ENCODE data around the gene PIP5KL1. TPM values are rescaled to one million over a fixed set of nuclear protein-coding genes. Genes with fewer than 3 reads are reported as not detected.

Gene PIP5KL1
- total and polyA plus RNA-seq, 2 experiments from 2014 or later = 13.4 to 19.5 TPM

DNA sequence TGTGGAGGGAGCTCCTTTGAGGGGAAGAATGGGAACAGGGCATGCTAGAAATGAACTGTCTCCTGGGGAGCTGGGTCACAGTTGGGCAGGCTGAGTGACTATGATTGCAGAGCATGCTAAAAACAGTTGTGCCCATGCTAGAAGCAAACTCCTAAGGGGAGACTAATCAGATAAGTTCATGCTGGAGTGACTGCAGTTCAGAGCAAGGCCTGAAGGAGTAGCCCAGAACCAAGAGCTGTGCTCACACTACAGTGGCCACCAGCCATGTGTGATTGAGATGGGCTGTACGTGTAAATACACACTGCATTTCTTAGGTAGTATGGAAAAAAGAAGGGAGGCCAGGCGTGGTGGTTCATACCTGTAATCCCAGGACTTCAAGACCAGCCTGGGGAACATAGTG is 42.8 kb downstream of the PIP5KL1 start:
- peaks cover 39% of the 10 kb centered on the region for H3K36me3 Mint-ChIP-seq (ENCODE audit: low read depth)
- no peaks in the 10 kb centered on the region for H3K9me3 Mint-ChIP-seq
- Histone ChIP-seq H3K79me2 (replicated peaks; ENCODE audit: insufficient read depth) (no peaks in the 10 kb centered on the region), H3K4me2 (no peak overlapping the region), H3K27me3 (ENCODE audit: insufficient read depth) (no peaks in the 10 kb centered on the region), H3K4me3 (no peak overlapping the region), H3F3A (replicated peaks; ENCODE audit: low read depth) (0 out of 2 replicates have a peak, but pooled peaks cover 6% of the 10 kb centered on the region), H3K4me1 (ENCODE audit: insufficient read depth) (no peaks in the 10 kb centered on the region), H3K27ac (ENCODE audit: low read depth) (no peak overlapping the region), H4K20me1 (replicated peaks; ENCODE audit: insufficient read depth) (peaks cover 9% of the 10 kb centered on the region), H3K36me3 (ENCODE audit: insufficient read depth) (peaks cover 7% of the 10 kb centered on the region), H3K9me2 (ENCODE audit: insufficient read depth) (no peaks in the 10 kb centered on the region), H2AFZ (no peak overlapping the region)
- ATAC-seq (peak; percentile 24; the same call in 2 of the 3 replicates), DNase-seq (ENCODE audit: low spot score) (no peak)
- H3K4me3 Mint-ChIP-seq = no peak overlapping the region
- TF ChIP-seq, protein P1, sequence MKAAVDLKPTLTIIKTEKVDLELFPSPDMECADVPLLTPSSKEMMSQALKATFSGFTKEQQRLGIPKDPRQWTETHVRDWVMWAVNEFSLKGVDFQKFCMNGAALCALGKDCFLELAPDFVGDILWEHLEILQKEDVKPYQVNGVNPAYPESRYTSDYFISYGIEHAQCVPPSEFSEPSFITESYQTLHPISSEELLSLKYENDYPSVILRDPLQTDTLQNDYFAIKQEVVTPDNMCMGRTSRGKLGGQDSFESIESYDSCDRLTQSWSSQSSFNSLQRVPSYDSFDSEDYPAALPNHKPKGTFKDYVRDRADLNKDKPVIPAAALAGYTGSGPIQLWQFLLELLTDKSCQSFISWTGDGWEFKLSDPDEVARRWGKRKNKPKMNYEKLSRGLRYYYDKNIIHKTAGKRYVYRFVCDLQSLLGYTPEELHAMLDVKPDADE (IDR thresholded peaks at IDR 0.05) = no peak
- TF ChIP-seq EZH2phosphoT487 (IDR thresholded peaks at IDR 0.05; ENCODE audit: unreplicated experiment) (no peak), ZNF331 (CRISPR knock-in tag; IDR thresholded peaks at IDR 0.05; ENCODE audit: low read depth) (no peak), ZNF114 (CRISPR knock-in tag; IDR thresholded peaks at IDR 0.05) (no peak), CREB1 (CRISPR knock-in tag; IDR thresholded peaks at IDR 0.05; ENCODE audit: low read depth) (no peak), POLR2AphosphoS5 (IDR thresholded peaks at IDR 0.05; ENCODE audit: low read depth) (no peak), EZH2 (IDR thresholded peaks at IDR 0.05; ENCODE audit: low read depth, unreplicated experiment) (no peak), STAT1 (IDR thresholded peaks at IDR 0.05; ENCODE audit: unreplicated experiment) (no peak), JUNB (IDR thresholded peaks at IDR 0.05; ENCODE audit: unreplicated experiment) (no peak), NANOG (IDR thresholded peaks at IDR 0.05; ENCODE audit: borderline replicate concordance) (no peak)
- TF ChIP-seq, protein P2, sequence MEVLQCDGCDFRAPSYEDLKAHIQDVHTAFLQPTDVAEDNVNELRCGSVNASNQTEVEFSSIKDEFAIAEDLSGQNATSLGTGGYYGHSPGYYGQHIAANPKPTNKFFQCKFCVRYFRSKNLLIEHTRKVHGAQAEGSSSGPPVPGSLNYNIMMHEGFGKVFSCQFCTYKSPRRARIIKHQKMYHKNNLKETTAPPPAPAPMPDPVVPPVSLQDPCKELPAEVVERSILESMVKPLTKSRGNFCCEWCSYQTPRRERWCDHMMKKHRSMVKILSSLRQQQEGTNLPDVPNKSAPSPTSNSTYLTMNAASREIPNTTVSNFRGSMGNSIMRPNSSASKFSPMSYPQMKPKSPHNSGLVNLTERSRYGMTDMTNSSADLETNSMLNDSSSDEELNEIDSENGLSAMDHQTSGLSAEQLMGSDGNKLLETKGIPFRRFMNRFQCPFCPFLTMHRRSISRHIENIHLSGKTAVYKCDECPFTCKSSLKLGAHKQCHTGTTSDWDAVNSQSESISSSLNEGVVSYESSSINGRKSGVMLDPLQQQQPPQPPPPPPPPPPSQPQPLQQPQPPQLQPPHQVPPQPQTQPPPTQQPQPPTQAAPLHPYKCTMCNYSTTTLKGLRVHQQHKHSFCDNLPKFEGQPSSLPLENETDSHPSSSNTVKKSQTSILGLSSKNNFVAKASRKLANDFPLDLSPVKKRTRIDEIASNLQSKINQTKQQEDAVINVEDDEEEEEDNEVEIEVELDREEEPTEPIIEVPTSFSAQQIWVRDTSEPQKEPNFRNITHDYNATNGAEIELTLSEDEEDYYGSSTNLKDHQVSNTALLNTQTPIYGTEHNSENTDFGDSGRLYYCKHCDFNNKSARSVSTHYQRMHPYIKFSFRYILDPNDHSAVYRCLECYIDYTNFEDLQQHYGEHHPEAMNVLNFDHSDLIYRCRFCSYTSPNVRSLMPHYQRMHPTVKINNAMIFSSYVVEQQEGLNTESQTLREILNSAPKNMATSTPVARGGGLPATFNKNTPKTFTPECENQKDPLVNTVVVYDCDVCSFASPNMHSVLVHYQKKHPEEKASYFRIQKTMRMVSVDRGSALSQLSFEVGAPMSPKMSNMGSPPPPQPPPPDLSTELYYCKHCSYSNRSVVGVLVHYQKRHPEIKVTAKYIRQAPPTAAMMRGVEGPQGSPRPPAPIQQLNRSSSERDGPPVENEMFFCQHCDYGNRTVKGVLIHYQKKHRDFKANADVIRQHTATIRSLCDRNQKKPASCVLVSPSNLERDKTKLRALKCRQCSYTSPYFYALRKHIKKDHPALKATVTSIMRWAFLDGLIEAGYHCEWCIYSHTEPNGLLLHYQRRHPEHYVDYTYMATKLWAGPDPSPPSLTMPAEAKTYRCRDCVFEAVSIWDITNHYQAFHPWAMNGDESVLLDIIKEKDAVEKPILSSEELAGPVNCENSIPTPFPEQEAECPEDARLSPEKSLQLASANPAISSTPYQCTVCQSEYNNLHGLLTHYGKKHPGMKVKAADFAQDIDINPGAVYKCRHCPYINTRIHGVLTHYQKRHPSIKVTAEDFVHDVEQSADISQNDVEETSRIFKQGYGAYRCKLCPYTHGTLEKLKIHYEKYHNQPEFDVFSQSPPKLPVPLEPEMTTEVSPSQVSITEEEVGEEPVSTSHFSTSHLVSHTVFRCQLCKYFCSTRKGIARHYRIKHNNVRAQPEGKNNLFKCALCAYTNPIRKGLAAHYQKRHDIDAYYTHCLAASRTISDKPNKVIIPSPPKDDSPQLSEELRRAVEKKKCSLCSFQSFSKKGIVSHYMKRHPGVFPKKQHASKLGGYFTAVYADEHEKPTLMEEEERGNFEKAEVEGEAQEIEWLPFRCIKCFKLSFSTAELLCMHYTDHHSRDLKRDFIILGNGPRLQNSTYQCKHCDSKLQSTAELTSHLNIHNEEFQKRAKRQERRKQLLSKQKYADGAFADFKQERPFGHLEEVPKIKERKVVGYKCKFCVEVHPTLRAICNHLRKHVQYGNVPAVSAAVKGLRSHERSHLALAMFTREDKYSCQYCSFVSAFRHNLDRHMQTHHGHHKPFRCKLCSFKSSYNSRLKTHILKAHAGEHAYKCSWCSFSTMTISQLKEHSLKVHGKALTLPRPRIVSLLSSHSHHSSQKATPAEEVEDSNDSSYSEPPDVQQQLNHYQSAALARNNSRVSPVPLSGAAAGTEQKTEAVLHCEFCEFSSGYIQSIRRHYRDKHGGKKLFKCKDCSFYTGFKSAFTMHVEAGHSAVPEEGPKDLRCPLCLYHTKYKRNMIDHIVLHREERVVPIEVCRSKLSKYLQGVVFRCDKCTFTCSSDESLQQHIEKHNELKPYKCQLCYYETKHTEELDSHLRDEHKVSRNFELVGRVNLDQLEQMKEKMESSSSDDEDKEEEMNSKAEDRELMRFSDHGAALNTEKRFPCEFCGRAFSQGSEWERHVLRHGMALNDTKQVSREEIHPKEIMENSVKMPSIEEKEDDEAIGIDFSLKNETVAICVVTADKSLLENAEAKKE (CRISPR knock-in tag; IDR thresholded peaks at IDR 0.05) = no peak
- TF ChIP-seq, protein P3, sequence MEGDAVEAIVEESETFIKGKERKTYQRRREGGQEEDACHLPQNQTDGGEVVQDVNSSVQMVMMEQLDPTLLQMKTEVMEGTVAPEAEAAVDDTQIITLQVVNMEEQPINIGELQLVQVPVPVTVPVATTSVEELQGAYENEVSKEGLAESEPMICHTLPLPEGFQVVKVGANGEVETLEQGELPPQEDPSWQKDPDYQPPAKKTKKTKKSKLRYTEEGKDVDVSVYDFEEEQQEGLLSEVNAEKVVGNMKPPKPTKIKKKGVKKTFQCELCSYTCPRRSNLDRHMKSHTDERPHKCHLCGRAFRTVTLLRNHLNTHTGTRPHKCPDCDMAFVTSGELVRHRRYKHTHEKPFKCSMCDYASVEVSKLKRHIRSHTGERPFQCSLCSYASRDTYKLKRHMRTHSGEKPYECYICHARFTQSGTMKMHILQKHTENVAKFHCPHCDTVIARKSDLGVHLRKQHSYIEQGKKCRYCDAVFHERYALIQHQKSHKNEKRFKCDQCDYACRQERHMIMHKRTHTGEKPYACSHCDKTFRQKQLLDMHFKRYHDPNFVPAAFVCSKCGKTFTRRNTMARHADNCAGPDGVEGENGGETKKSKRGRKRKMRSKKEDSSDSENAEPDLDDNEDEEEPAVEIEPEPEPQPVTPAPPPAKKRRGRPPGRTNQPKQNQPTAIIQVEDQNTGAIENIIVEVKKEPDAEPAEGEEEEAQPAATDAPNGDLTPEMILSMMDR (conservative IDR thresholded peaks at IDR 0.05; ENCODE audit: low read depth in 2 of 2) = no peak
- TF ChIP-seq, protein P4, sequence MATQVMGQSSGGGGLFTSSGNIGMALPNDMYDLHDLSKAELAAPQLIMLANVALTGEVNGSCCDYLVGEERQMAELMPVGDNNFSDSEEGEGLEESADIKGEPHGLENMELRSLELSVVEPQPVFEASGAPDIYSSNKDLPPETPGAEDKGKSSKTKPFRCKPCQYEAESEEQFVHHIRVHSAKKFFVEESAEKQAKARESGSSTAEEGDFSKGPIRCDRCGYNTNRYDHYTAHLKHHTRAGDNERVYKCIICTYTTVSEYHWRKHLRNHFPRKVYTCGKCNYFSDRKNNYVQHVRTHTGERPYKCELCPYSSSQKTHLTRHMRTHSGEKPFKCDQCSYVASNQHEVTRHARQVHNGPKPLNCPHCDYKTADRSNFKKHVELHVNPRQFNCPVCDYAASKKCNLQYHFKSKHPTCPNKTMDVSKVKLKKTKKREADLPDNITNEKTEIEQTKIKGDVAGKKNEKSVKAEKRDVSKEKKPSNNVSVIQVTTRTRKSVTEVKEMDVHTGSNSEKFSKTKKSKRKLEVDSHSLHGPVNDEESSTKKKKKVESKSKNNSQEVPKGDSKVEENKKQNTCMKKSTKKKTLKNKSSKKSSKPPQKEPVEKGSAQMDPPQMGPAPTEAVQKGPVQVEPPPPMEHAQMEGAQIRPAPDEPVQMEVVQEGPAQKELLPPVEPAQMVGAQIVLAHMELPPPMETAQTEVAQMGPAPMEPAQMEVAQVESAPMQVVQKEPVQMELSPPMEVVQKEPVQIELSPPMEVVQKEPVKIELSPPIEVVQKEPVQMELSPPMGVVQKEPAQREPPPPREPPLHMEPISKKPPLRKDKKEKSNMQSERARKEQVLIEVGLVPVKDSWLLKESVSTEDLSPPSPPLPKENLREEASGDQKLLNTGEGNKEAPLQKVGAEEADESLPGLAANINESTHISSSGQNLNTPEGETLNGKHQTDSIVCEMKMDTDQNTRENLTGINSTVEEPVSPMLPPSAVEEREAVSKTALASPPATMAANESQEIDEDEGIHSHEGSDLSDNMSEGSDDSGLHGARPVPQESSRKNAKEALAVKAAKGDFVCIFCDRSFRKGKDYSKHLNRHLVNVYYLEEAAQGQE (IDR thresholded peaks at IDR 0.05; ENCODE audit: unreplicated experiment) = no peak
- H3K27ac Mint-ChIP-seq = no peak overlapping the region
- H3K27me3 Mint-ChIP-seq (ENCODE audit: insufficient read depth, low read depth, poor library complexity) = peaks cover 22% of the 10 kb centered on the region
- peaks cover 15% of the 10 kb centered on the region; the same call in 2 of the 3 replicates for H3K4me1 Mint-ChIP-seq
